GM12874 (cell line): ENCODE measurements around the gene TCF12.

Source experiments
- TF ChIP-seq, protein P1 (sequence below): IDR thresholded peaks from 2 replicates; pipeline ENCODE4 v1.5.1; 2011; ENCODE audit warnings: low read depth, mild to moderate bottlenecking, control low read depth, low read length, moderate library complexity; ENCODE audit not compliant: insufficient read depth

The TCF12 gene

DNA sequence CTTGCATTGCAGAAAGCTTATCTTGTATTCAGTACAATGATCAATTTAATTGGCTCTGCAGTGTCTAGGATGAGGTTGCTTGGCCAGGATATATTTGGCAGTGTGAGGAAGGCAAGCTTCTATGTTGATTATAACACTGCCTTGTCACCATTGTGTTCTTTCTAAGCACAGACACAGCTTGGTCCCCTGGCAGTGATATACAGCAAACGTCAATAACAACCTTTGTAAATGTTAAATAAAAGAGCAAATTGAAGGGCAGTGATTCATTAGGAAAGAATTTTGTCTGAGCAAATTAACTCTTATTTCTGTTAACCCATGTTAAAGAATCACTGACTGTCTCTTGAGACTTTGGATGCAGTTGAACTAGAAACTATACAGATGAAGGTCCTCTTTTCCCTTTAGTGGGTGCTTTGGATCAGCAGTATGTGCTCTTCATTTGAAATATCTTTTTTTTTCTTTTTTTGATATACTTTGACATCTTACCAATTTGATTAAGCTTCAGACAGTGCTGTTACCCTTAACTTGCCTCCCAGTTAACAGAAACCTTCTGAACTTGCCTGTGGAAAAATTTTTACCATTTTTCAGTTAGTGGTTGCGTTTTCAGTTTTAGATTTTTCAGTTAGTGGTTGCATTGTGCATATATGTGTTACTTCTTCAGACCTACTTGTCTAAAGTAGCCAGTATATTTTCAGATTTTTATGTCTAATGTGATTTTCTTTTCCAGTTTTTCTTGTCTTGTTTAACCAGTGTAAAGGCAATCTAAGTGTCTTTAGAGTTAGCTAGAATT is 199.8 kb downstream of the TCF12 start:
- TF ChIP-seq, protein P1, sequence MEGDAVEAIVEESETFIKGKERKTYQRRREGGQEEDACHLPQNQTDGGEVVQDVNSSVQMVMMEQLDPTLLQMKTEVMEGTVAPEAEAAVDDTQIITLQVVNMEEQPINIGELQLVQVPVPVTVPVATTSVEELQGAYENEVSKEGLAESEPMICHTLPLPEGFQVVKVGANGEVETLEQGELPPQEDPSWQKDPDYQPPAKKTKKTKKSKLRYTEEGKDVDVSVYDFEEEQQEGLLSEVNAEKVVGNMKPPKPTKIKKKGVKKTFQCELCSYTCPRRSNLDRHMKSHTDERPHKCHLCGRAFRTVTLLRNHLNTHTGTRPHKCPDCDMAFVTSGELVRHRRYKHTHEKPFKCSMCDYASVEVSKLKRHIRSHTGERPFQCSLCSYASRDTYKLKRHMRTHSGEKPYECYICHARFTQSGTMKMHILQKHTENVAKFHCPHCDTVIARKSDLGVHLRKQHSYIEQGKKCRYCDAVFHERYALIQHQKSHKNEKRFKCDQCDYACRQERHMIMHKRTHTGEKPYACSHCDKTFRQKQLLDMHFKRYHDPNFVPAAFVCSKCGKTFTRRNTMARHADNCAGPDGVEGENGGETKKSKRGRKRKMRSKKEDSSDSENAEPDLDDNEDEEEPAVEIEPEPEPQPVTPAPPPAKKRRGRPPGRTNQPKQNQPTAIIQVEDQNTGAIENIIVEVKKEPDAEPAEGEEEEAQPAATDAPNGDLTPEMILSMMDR: no peak

- TF ChIP-seq, protein P1: no peak
Measured at GRCh38 chr15:57122080-57122840, 203.8 kb downstream of the TCF12 start.

- TF ChIP-seq, protein P1: no peak
Measured at GRCh38 chr15:57124036-57124435, 205.6 kb downstream of the TCF12 start.

DNA sequence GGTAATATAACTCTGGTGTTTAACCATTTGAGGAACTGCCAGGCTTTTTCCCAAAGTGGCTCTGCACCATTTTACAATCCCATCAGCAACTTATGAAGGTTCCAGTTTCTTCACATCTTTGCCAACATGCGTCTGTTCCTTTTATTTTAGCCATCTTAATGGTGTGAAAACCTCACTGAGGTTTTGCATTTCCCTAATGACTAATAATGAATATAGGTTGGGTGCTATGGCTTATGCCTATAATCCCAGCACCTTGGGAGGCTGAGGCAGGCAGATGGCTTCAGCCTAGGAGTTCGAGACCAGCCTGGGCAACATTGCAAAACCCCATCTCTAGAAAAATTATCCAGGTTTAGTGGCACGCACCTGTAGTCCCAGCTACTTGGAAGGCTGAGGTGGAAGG is 210.6 kb downstream of the TCF12 start:
- TF ChIP-seq, protein P1: no peak

DNA sequence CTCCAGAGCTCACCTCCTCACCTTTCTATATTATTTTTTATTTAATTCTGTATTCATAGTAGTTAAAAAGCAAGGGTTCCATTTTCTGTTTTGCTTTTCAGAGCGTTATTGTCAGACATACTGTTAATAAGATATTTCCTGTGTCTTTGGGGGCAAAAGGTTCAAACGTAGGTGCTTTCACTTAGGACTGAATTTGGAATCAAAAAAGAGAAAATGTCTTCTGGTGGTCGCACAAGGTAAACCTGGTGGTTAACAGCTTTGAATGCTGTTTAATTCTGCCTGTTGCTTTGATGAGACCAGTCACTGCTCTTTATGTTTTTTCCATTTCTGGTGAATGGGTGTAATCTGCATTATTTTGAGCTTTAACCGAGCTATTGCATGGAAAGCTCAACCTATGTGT is 212.5 kb downstream of the TCF12 start:
- TF ChIP-seq, protein P1: no peak

DNA sequence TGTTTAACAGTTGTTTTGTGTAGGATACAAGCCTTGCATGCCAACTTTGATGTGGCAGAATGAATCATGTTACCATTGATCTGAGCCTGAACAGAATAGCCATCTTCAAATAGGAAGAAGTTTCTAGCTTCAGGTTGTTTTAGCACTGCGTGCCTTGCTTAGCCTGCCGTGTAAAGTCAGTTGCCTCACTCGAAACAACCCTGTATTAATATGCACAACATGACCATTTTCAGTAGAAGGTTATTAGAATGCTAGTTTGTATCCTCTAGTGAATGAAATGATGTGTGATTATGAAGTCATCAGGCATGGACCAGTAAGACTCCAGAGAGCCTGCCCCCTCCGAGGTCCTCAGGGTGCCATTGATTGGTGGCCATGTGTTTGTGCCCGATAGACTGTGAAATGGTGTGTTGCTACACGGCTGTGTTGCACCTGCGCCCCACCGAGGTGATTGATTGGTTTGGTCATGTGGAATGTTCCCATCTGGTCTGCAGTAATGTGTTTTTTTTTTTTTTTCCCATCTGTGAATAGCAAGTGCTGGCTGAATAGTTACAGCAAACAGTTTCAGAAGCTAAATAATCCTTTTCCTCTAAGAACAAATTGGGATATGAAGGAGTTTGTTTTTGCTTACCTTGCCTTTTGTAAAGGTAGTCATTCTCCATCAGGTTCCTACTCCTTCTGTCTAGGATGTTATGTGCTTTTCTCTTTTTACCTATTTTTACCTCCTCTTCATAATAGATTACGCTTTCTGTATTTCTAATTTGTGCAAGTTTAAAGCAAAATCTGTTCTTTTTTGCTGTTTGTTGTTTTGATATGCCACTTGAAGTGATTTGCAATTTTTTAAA is 214.9 kb downstream of the TCF12 start:
- TF ChIP-seq, protein P1: 0 out of 2 replicates have a peak, but pooled peaks have one; percentile 9
